ENCODE measurements around the gene DTHD1. TPM values are rescaled to one million over a fixed set of nuclear protein-coding genes. Genes with fewer than 3 reads are reported as not detected.

The DTHD1 gene
- polyA plus RNA-seq, 1 of the 3 experiments (the other 2 are of a cell fraction) = not detected

DNA sequence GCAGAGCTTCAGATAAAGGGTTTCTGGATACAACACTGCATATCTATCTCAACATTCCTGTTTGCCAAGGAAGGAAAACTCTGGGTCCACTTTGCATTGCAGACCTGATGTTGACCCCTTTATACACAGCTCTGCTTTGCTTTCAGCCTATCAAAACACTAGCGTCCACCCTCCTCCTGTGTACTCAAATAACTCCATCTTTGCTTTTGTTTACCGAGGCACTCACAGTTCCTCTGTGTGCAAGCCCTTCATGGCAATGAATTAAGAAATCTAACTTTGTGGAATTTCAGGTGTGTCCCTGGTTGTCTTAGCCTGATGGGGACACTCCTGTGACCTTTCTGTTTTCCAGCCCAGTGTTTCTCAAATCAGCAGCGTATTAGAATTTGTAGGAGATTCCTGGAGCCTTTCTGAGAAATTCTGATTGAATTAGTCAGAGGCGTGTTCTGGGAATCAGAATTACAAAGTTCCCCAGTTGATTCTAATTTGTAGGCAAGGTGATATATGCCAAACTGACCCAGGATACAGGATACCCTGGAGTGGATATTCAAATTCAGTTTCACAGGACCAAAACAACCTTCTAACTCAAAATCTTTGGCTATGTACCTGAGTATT lies 68.6 kb downstream of the DTHD1 start:
- 1% methylated on average over 4 of the region's 4 CpGs for WGBS (ENCODE audit: low lambda C conversion rate)
- H3K27ac ChIP-seq (ENCODE audit: low read depth in 2 of 2, low read length in 1 of 2) = no peak overlapping the region
- no peak overlapping the region for H3K9ac ChIP-seq
- TF ChIP-seq RAD21 (IDR thresholded peaks at IDR 0.05; ENCODE audit: low read length) (no peak), IRF3 (IDR thresholded peaks at IDR 0.05; ENCODE audit: low read depth, low read length) (no peak), SMC3 (IDR thresholded peaks at IDR 0.05; ENCODE audit: low read depth, low read length) (no peak), RCOR1 (IDR thresholded peaks at IDR 0.05; ENCODE audit: low read length) (no peak)
- TF ChIP-seq, protein P1, sequence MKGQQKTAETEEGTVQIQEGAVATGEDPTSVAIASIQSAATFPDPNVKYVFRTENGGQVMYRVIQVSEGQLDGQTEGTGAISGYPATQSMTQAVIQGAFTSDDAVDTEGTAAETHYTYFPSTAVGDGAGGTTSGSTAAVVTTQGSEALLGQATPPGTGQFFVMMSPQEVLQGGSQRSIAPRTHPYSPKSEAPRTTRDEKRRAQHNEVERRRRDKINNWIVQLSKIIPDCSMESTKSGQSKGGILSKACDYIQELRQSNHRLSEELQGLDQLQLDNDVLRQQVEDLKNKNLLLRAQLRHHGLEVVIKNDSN (IDR thresholded peaks at IDR 0.05; ENCODE audit: borderline replicate concordance, low read depth) = no peak
- TF ChIP-seq, protein P2, sequence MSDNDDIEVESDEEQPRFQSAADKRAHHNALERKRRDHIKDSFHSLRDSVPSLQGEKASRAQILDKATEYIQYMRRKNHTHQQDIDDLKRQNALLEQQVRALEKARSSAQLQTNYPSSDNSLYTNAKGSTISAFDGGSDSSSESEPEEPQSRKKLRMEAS (IDR thresholded peaks at IDR 0.05; ENCODE audit: low read depth) = no peak
- TF ChIP-seq, protein P3, sequence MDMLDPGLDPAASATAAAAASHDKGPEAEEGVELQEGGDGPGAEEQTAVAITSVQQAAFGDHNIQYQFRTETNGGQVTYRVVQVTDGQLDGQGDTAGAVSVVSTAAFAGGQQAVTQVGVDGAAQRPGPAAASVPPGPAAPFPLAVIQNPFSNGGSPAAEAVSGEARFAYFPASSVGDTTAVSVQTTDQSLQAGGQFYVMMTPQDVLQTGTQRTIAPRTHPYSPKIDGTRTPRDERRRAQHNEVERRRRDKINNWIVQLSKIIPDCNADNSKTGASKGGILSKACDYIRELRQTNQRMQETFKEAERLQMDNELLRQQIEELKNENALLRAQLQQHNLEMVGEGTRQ (IDR thresholded peaks at IDR 0.05; ENCODE audit: borderline replicate concordance, low read depth, low read length) = no peak
- H3K4me1 ChIP-seq (ENCODE audit: control insufficient read depth in 1 of 2, insufficient read depth in 2 of 2, low read depth in 1 of 2, low read length in 1 of 2) = no peaks in the 10 kb centered on the region
- H3K9me2 ChIP-seq = no peaks in the 10 kb centered on the region
- H3K36me3 ChIP-seq (replicated peaks in 1 of 2; ENCODE audit: control insufficient read depth in 1 of 2, insufficient read depth in 2 of 2, low read length in 1 of 2) = no peaks in the 10 kb centered on the region
- no peaks in the 10 kb centered on the region for H3F3A ChIP-seq (replicated peaks; ENCODE audit: insufficient read depth)
- no peak overlapping the region for H2AFZ ChIP-seq (ENCODE audit: low read depth)
- ChIA-PET CTCF (interaction anchor here (0.9 to 3.9 kb wide), 4 partner anchors 12 to 1040 kb away, joined by 3 to 12 read pairs (median 6); no protein-coding TSS in a partner anchor), POLR2A (no interaction called here)
- H3K27me3 ChIP-seq (ENCODE audit: insufficient read depth) = no peaks in the 10 kb centered on the region
- no peak overlapping the region for H3K4me2 ChIP-seq
- H3K9me3 ChIP-seq = no peaks in the 10 kb centered on the region
- no peak overlapping the region for H3K4me3 ChIP-seq (ENCODE audit: low read depth in 2 of 2, low read length in 1 of 2)
- no peaks in the 10 kb centered on the region for H4K20me1 ChIP-seq (ENCODE audit: insufficient read depth)
- no peak for DNase-seq
- H3K79me2 ChIP-seq (ENCODE audit: insufficient read depth) = no peaks in the 10 kb centered on the region

DNA sequence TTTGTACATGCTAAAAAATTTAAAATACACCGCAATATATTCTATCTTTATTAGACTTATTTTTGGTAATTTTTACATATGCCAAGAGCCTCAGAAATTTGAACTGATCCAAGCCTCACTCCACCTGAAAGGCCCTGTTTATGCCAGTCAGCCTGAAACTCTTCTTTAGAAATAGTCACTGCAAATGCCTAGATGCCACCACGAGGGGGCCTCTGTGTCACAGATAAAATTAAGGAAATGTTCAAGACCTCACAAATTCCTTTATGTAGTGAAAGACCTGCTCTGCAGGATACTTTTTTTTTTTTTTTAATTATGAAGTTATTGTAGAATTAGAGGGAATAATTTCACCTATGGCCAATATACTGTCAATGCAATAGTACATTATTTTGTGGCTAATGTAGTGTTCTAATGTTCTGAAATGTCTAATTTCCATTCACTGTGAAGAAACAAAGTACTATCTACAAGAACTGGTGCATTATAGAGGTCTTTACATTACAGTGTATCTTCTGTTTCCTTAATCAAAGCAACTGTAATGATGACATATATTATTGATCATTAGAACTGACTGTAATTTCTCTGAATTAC lies 69.8 kb downstream of the DTHD1 start:
- H3K9me3 ChIP-seq = no peaks in the 10 kb centered on the region
- no peak overlapping the region for H3K4me2 ChIP-seq
- H3K27ac ChIP-seq (ENCODE audit: low read depth in 2 of 2, low read length in 1 of 2) = no peak overlapping the region
- no peaks in the 10 kb centered on the region for H4K20me1 ChIP-seq (ENCODE audit: insufficient read depth)
- CTCF ChIA-PET = interaction anchor here (1.4 to 3.9 kb wide), 3 partner anchors 21 to 1039 kb away, joined by 3 to 12 read pairs (median 7); no protein-coding TSS in a partner anchor
- no peaks in the 10 kb centered on the region for H3F3A ChIP-seq (replicated peaks; ENCODE audit: insufficient read depth)
- peak; percentile 18 for DNase-seq
- H3K9ac ChIP-seq = no peak overlapping the region
- H3K9me2 ChIP-seq = no peaks in the 10 kb centered on the region
- POLR2A ChIA-PET = no interaction called here
- no peak overlapping the region for H2AFZ ChIP-seq (ENCODE audit: low read depth)
- H3K4me3 ChIP-seq (ENCODE audit: low read depth in 2 of 2, low read length in 1 of 2) = no peak overlapping the region; a peak in 1 of 4 replicates
- no peaks in the 10 kb centered on the region for H3K4me1 ChIP-seq (ENCODE audit: control insufficient read depth in 1 of 2, insufficient read depth in 2 of 2, low read depth in 1 of 2, low read length in 1 of 2)
- peak; percentile 68 for TF ChIP-seq RAD21 (IDR thresholded peaks at IDR 0.05; ENCODE audit: low read length)
- TF ChIP-seq, protein P4, sequence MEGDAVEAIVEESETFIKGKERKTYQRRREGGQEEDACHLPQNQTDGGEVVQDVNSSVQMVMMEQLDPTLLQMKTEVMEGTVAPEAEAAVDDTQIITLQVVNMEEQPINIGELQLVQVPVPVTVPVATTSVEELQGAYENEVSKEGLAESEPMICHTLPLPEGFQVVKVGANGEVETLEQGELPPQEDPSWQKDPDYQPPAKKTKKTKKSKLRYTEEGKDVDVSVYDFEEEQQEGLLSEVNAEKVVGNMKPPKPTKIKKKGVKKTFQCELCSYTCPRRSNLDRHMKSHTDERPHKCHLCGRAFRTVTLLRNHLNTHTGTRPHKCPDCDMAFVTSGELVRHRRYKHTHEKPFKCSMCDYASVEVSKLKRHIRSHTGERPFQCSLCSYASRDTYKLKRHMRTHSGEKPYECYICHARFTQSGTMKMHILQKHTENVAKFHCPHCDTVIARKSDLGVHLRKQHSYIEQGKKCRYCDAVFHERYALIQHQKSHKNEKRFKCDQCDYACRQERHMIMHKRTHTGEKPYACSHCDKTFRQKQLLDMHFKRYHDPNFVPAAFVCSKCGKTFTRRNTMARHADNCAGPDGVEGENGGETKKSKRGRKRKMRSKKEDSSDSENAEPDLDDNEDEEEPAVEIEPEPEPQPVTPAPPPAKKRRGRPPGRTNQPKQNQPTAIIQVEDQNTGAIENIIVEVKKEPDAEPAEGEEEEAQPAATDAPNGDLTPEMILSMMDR (IDR thresholded peaks at IDR 0.05) = peak; percentile 80
- TF ChIP-seq TAF1 (IDR thresholded peaks at IDR 0.05; ENCODE audit: borderline replicate concordance, low read depth, low read length) = no peak
- no peak for TF ChIP-seq MXI1 (IDR thresholded peaks at IDR 0.05; ENCODE audit: low read depth, low read length)
- TF ChIP-seq SMC3 (IDR thresholded peaks at IDR 0.05; ENCODE audit: low read depth, low read length) = peak; percentile 58
- TF ChIP-seq FOSL2 (IDR thresholded peaks at IDR 0.05; ENCODE audit: borderline replicate concordance, low read depth) = no peak
- 1% methylated on average over 2 of the region's 2 CpGs for WGBS (ENCODE audit: low lambda C conversion rate)
- no peaks in the 10 kb centered on the region for H3K79me2 ChIP-seq (ENCODE audit: insufficient read depth)
- H3K27me3 ChIP-seq (ENCODE audit: insufficient read depth) = no peaks in the 10 kb centered on the region
- H3K36me3 ChIP-seq (replicated peaks in 1 of 2; ENCODE audit: control insufficient read depth in 1 of 2, insufficient read depth in 2 of 2, low read length in 1 of 2) = no peaks in the 10 kb centered on the region

Measured in SK-N-SH (cell line).